ENCODE data around the gene SDK1. TPM values are rescaled to one million over a fixed set of nuclear protein-coding genes. Genes with fewer than 3 reads are reported as not detected.
"Not testable (repeated sequence)": the region's sequence is repeated elsewhere in the genome, so short reads cannot be mapped to it uniquely, and the experiment has no call there.

SDK1 gene
- total and polyA plus RNA-seq, 2 of the 8 experiments (the other 6 are each of a cell fraction or from before 2014, with no cell fraction given), result 3.3 to 7.2 TPM

DNA sequence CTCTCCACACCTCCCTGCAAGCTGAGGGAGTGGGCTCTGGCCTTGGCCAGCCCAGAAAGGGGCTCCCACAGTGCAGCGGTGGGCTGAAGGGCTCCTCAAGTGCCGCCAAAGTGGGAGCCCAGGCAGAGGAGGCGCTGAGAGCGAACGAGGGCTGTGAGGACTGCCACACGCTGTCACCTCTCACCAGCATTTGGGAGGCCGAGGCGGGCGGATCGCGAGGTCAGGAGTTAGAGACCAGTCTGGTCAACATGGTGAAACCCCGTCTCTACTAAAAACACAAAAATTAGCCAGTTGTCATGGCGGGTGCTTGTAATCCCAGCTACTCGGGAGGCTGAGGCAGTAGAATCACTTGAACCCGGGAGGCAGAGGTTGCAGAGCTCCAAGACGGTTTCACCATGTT lies 1013.3 kb downstream of the SDK1 start:
- H2BK120ac ChIP-seq (replicated peaks; ENCODE audit: low read depth, low read length); H3K4me2 ChIP-seq (ENCODE audit: insufficient read depth in 1 of 2, low read depth in 2 of 2, low read length in 2 of 2); H3K79me2 ChIP-seq (ENCODE audit: control insufficient read depth in 1 of 2, insufficient read depth in 2 of 2, low read length in 2 of 2); H3K36me3 ChIP-seq (ENCODE audit: control insufficient read depth in 2 of 4, insufficient read depth in 4 of 4, low read length in 3 of 4); POLR2A ChIA-PET (ENCODE audit: partially characterized antibody); CTCF ChIA-PET (ENCODE audit: partially characterized antibody); H4K91ac ChIP-seq (replicated peaks; ENCODE audit: insufficient read length, low read length); H3K23me2 ChIP-seq (ENCODE audit: low read depth, low read length); H3K4me3 ChIP-seq (ENCODE audit: extremely low read depth in 1 of 4, insufficient read depth in 2 of 4, low read depth in 3 of 4, low read length in 4 of 4); H3K27me3 ChIP-seq (replicated peaks in 1 of 4; ENCODE audit: control insufficient read depth in 3 of 4, extremely low read depth in 1 of 4, insufficient read depth in 3 of 4, low read length in 3 of 4); H3K27ac ChIP-seq (ENCODE audit: low read depth, low read length); H2AFZ ChIP-seq (ENCODE audit: low read length); H2BK20ac ChIP-seq (ENCODE audit: low read length); H2BK5ac ChIP-seq (ENCODE audit: low read depth, low read length); H3K18ac ChIP-seq (ENCODE audit: extremely low read depth, low read length); H4K5ac ChIP-seq (ENCODE audit: insufficient read length, low read depth, low read length); H3K56ac ChIP-seq (replicated peaks; ENCODE audit: insufficient read length, low read depth, low read length); H3K79me1 ChIP-seq (ENCODE audit: low read depth, low read length); DNase-seq (ENCODE audit: low read depth in 1 of 2, low spot score in 2 of 2); H2BK15ac ChIP-seq (ENCODE audit: low read length); FAIRE-seq; H3K4me1 ChIP-seq (replicated peaks in 1 of 4; ENCODE audit: control insufficient read depth in 3 of 4, insufficient read depth in 4 of 4, low read length in 3 of 4); H2BK12ac ChIP-seq (ENCODE audit: low read depth, low read length); H4K8ac ChIP-seq (ENCODE audit: extremely low read depth, insufficient read depth, low read length); H2AK5ac ChIP-seq (ENCODE audit: low read depth, low read length); H3K14ac ChIP-seq (ENCODE audit: insufficient read length); H3K9ac ChIP-seq (replicated peaks in 1 of 4; ENCODE audit: extremely low read depth in 1 of 4, low read depth in 3 of 4, low read length in 3 of 4); H4K20me1 ChIP-seq (replicated peaks in 1 of 2; ENCODE audit: control insufficient read depth in 1 of 2, insufficient read depth in 2 of 2, low read length in 2 of 2); H3K23ac ChIP-seq (ENCODE audit: insufficient read length); H3K4ac ChIP-seq (replicated peaks; ENCODE audit: insufficient read length, low read depth, low read length): not testable (repeated sequence)
- 94% methylated on average over 10 of the region's 16 CpGs; no CpG with 5 or more reads in 1 of the 2 experiments for WGBS, 2 experiments (ENCODE audit: extremely low coverage in 1 of 2, insufficient coverage in 1 of 2, insufficient read length in 1 of 2, insufficient replicate concordance in 2 of 2, low coverage in 1 of 2, low lambda C conversion rate in 2 of 2, missing lambda C conversion rate in 1 of 2)
- H3K9me3 ChIP-seq (ENCODE audit: insufficient read depth in 2 of 2, low read depth in 1 of 2, low read length in 1 of 2), result peaks cover 12 to 50% of the 10 kb centered on the region in 2 experiments; a peak in 2 of 4 replicates
